Keratinocyte (primary cell): ENCODE data around the gene PHKA2. TPM values are rescaled to one million over a fixed set of nuclear protein-coding genes. Genes with fewer than 3 reads are reported as not detected.

Source experiments
- DNase-seq: peaks from one replicate; pipeline ENCODE4 v3.0.0-alpha.2; 2011; ENCODE audit warnings: low read depth, missing footprints, low spot score
- FAIRE-seq: peaks from 2 replicates; lab custom pipeline; 2011; peaks lifted over from hg19 to GRCh38; lab: Jason Lieb, UNC
- H2AFZ ChIP-seq: 2 replicates; pipeline ENCODE4 v1.6.0; 2012; ENCODE audit warnings: low read length, control low read depth, inconsistent platforms; ENCODE audit not compliant: control insufficient read depth
- H3K27ac ChIP-seq: 2 replicates; pipeline ENCODE4 v1.5.1; 2011; ENCODE audit warnings: low read length; ENCODE audit not compliant: control insufficient read depth, insufficient read depth
- H3K27me3 ChIP-seq: 3 replicates; pipeline ENCODE4 v1.6.0; 2011; ENCODE audit warnings: low read length; ENCODE audit not compliant: control insufficient read depth, insufficient read depth; ENCODE audit errors: extremely low read depth
- H3K36me3 ChIP-seq, 2 experiments: 2 replicates in 1 of 2; 3 replicates in 1 of 2; pipeline ENCODE4 v1.5.1; 2011; ENCODE audit warnings: low read length in 2 of 2, mild to moderate bottlenecking in 1 of 2; ENCODE audit not compliant: control insufficient read depth in 2 of 2, insufficient read depth in 2 of 2; ENCODE audit errors: extremely low read depth in 1 of 2
- H3K4me1 ChIP-seq: 3 replicates; pipeline ENCODE4 v1.5.1; 2011; ENCODE audit warnings: low read length; ENCODE audit not compliant: control insufficient read depth, insufficient read depth; ENCODE audit errors: extremely low read depth
- H3K4me2 ChIP-seq: 3 replicates; pipeline ENCODE4 v1.6.0; 2011; ENCODE audit warnings: low read depth, low read length; ENCODE audit not compliant: control insufficient read depth, insufficient read depth; ENCODE audit errors: extremely low read depth
- H3K4me3 ChIP-seq, 3 experiments: fragments of 200-600 bp in 1 of 3; sonication (generic) in 1 of 3; 2 replicates in 2 of 3; 3 replicates in 1 of 3; pipeline ENCODE4 v1.5.1; 2011 to 2016; ENCODE audit warnings: low read length in 3 of 3, mild to moderate bottlenecking in 3 of 3, control low read depth in 2 of 3, inconsistent platforms in 1 of 3, low read depth in 1 of 3, mixed read lengths in 1 of 3, mixed run types in 1 of 3, moderate library complexity in 1 of 3; ENCODE audit not compliant: control insufficient read depth in 2 of 3, insufficient read depth in 2 of 3; ENCODE audit errors: extremely low read depth in 1 of 3
- H3K79me2 ChIP-seq: 2 replicates; pipeline ENCODE4 v1.6.0; 2012; ENCODE audit warnings: low read length; ENCODE audit not compliant: control insufficient read depth, insufficient read depth
- H3K9ac ChIP-seq: 3 replicates; pipeline ENCODE4 v1.6.0; 2011; ENCODE audit warnings: low read length; ENCODE audit not compliant: control insufficient read depth, insufficient read depth; ENCODE audit errors: extremely low read depth
- H3K9me1 ChIP-seq: 3 replicates; pipeline ENCODE4 v1.6.0; 2011; ENCODE audit warnings: low read length; ENCODE audit not compliant: control insufficient read depth, insufficient read depth; ENCODE audit errors: extremely low read depth
- H3K9me3 ChIP-seq: 2 replicates; pipeline ENCODE4 v1.5.1; 2012; ENCODE audit warnings: low read depth, low read length; ENCODE audit not compliant: control insufficient read depth
- H4K20me1 ChIP-seq: 3 replicates; pipeline ENCODE4 v1.6.0; 2011; ENCODE audit warnings: low read length; ENCODE audit not compliant: control insufficient read depth, insufficient read depth; ENCODE audit errors: extremely low read depth
- CTCF ChIP-seq, 3 experiments: IDR thresholded peaks in 1 of 3; conservative IDR thresholded peaks in 1 of 3; optimal IDR thresholded peaks in 1 of 3; 2 replicates in 2 of 3; 3 replicates in 1 of 3; pipeline versions ENCODE3 to v1.5.1; 2011; ENCODE audit warnings: low read length in 3 of 3, mild to moderate bottlenecking in 3 of 3, moderate library complexity in 2 of 3, control low read depth in 1 of 3, inconsistent platforms in 1 of 3; ENCODE audit not compliant: insufficient read depth in 2 of 3; ENCODE audit errors: extremely low read depth in 1 of 3
- EZH2 ChIP-seq: IDR thresholded peaks from one replicate; pipeline ENCODE4 v1.6.1; 2012; ENCODE audit warnings: inconsistent platforms, mild to moderate bottlenecking, low read length, moderate library complexity
- dilution Hi-C: fragments of 300-500 bp; cut with MboI; formaldehyde crosslinking; loops from one replicate; pipeline ENCODE4 v1.7.0; 2020; ENCODE audit warnings: low sequenced_read_pairs; ENCODE audit not compliant: extremely low pct_ligation_motif_present
- polyA plus RNA-seq, 5 experiments: library from polyadenylated mRNA; depleted of rRNA in 3 of 5; stranded (reverse) in 3 of 5; stranded (forward) in 1 of 5; unstranded in 1 of 5; fragments of >200 nt; gene quantifications; 1 replicate in 1 of 5; 2 replicates in 3 of 5; 3 replicates in 1 of 5; pipeline versions ENCODE4 v1.2.1 to v1.2.3, GENCODE V29; 2011 to 2012; ENCODE audit warnings: missing spikeins in 2 of 5, low read depth in 1 of 5, low replicate concordance in 1 of 5

Gene PHKA2
- polyA plus RNA-seq, 1 donor (not counting 4 experiments of a cell fraction or from before 2014, with no cell fraction given) = 14.1 TPM

- no peaks in the 10 kb centered on the region for H4K20me1 ChIP-seq
- DNase-seq = no peak
- no peak overlapping the region for H2AFZ ChIP-seq
- no peak overlapping the region for H3K27ac ChIP-seq
- no peaks in the 10 kb centered on the region for H3K36me3 ChIP-seq
- H3K27me3 ChIP-seq = no peaks in the 10 kb centered on the region
- H3K9ac ChIP-seq = no peak overlapping the region
- H3K4me1 ChIP-seq = no peaks in the 10 kb centered on the region
- TF ChIP-seq EZH2 (no peak), CTCF (optimal IDR thresholded peaks at IDR 0.05 in 1 of 3, IDR thresholded peaks at IDR 0.05 in 1 of 3, conservative IDR thresholded peaks at IDR 0.05 in 1 of 3; ENCODE audit: extremely low read depth in 1 of 3, insufficient read depth in 2 of 3, low read length in 3 of 3) (no peak)
- no peaks in the 10 kb centered on the region for H3K9me1 ChIP-seq
- no peak for FAIRE-seq
- dilution Hi-C loops = no loop called here
- H3K4me3 ChIP-seq = no peak overlapping the region
- H3K9me3 ChIP-seq = no peaks in the 10 kb centered on the region
- H3K4me2 ChIP-seq = no peak overlapping the region
- peaks cover 2% of the 10 kb centered on the region for H3K79me2 ChIP-seq
Measured at GRCh38 chrX:18974993-18975392, 8.9 kb downstream of the PHKA2 start.

- no peaks in the 10 kb centered on the region for H3K36me3 ChIP-seq
- H3K27ac ChIP-seq = no peak overlapping the region
- H3K79me2 ChIP-seq = no peaks in the 10 kb centered on the region
- H3K27me3 ChIP-seq = no peaks in the 10 kb centered on the region
- no peak overlapping the region for H2AFZ ChIP-seq
- no peaks in the 10 kb centered on the region for H3K9me3 ChIP-seq
- H3K9me1 ChIP-seq = no peaks in the 10 kb centered on the region
- no peaks in the 10 kb centered on the region for H3K4me1 ChIP-seq
- no peaks in the 10 kb centered on the region for H4K20me1 ChIP-seq
- DNase-seq (no peak), FAIRE-seq (no peak)
- H3K9ac ChIP-seq = no peak overlapping the region
- no peak overlapping the region for H3K4me2 ChIP-seq
- no peak for TF ChIP-seq EZH2
- TF ChIP-seq CTCF (optimal IDR thresholded peaks at IDR 0.05 in 1 of 3, IDR thresholded peaks at IDR 0.05 in 1 of 3, conservative IDR thresholded peaks at IDR 0.05 in 1 of 3; ENCODE audit: extremely low read depth in 1 of 3, insufficient read depth in 2 of 3, low read length in 3 of 3) = no peak
- no peak overlapping the region for H3K4me3 ChIP-seq
- dilution Hi-C loops = no loop called here
Measured at GRCh38 chrX:18973527-18974192, 10.3 kb downstream of the PHKA2 start.
